Duodenal mucosa (tissue), 2 donors: ENCODE measurements around the gene TBKBP1.

Experiments
- H3K27ac ChIP-seq: one replicate; pipeline ENCODE4 v1.7.0; 2013; ENCODE audit warnings: low read depth, low read length
- H3K27me3 ChIP-seq, 2 donors: one replicate each; pipeline ENCODE4 v1.7.0; 2013; ENCODE audit warnings: low read length in 2 of 2, control low read depth in 1 of 2; ENCODE audit not compliant: insufficient read depth in 2 of 2, control insufficient read depth in 1 of 2
- H3K36me3 ChIP-seq, 2 donors: one replicate each; pipeline ENCODE4 v1.7.0; 2013; ENCODE audit warnings: low read length in 2 of 2, control low read depth in 1 of 2; ENCODE audit not compliant: insufficient read depth in 2 of 2, control insufficient read depth in 1 of 2
- H3K4me1 ChIP-seq, 2 donors: one replicate each; pipeline ENCODE4 v1.7.0; 2013; ENCODE audit warnings: low read length in 2 of 2, control low read depth in 1 of 2; ENCODE audit not compliant: insufficient read depth in 2 of 2, control insufficient read depth in 1 of 2
- H3K4me3 ChIP-seq, 2 donors: one replicate each; pipeline ENCODE4 v1.7.0; 2013; ENCODE audit warnings: low read length in 2 of 2, low read depth in 1 of 2
- H3K9ac ChIP-seq, 2 donors: one replicate each; pipeline ENCODE4 v1.7.0; 2013; ENCODE audit warnings: low read length in 2 of 2, low read depth in 1 of 2
- H3K9me3 ChIP-seq, 2 donors: one replicate each; pipeline ENCODE4 v1.7.0; 2013; ENCODE audit warnings: low read length in 2 of 2, control low read depth in 1 of 2; ENCODE audit not compliant: control insufficient read depth in 1 of 2

The TBKBP1 gene

GRCh38 chr17:47693731-47694580 is at the start of gene TBKBP1:
Gene TBKBP1 (plus strand): TSS chr17:47694161. CDS start chr17:47696113, 1,952 bp downstream.
- H3K4me3 ChIP-seq: peak within 1 kb of the TSS; percentile 62 to 74
- H3K27me3 ChIP-seq: no peaks in the 10 kb centered on the region
- no peaks in the 10 kb centered on the region for H3K36me3 ChIP-seq
- H3K9ac ChIP-seq: peak within 1 kb of the TSS; percentile 18 to 39
- H3K4me1 ChIP-seq: peaks cover 11 to 20% of the 10 kb centered on the region in 2 donors
- no peak within 1 kb of the TSS for H3K27ac ChIP-seq
- no peaks in the 10 kb centered on the region for H3K9me3 ChIP-seq

DNA sequence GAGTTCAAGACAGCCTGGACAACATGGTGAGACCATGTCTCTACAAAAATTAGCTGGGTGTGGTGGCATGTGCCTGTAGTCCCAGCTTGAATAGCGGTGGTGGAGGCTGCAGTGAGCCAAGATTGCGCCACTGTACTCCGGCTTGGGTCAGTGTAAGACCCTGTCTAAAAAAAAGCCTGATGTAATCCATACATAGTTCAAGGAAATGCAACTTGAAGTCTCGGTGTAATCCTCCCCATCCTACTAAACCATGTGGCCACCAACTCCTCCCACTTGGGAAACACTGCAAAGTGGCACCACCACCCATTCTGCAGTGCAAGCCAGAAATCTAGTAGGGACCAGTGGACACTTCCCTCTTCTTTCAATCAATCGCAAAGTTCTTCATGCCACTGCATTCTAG is 49.6 kb upstream of the TBKBP1 start:
- Histone ChIP-seq H3K27ac (no peak overlapping the region), H3K27me3 (no peaks in the 10 kb centered on the region), H3K4me3 (no peak overlapping the region), H3K4me1 (peaks cover 4 to 10% of the 10 kb centered on the region in 2 donors), H3K9ac (no peak overlapping the region), H3K36me3 (no peaks in the 10 kb centered on the region), H3K9me3 (no peaks in the 10 kb centered on the region)

DNA sequence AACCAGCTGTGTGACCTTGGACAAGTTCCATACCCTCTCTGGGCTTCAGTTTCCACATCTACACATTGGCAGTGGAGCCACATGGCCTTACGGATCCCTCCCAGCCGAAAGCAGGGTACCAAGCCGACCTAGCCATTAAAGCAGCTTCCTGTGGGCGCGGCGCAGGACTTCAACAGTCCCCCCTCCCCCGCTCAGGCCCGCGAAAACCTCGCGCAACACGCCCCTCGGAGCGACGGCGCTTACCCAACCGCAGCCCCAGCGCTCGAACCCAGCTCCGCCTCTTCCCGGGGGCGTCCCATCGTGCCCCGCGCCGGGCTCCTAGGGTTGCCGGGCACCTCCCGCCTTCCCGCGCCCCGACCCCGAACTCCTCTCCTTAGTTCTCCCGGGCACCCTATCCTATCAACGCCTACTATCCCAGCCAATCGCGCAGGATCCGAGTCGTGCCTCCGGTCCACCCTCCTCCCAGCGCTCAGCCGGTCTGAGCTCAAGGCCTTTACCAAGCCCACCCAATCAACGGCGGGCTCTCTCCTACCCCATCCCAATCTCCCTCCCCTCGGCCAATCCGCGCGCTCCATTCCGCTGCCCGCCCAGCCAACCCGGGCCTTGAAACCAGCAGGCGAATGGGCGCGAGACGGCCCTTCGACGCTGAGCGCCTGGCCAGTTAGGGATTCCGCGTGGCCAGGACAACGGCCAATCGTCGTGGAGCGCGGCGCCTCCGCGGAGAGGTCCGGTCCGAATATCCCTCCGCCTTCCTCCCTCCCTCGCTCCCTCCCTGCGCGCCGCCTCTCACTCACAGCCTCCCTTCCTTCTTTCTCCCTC is 44.6 kb upstream of the TBKBP1 start, which contains the start of gene KPNB1:
Gene KPNB1 (plus strand): TSS at position 767 of the 819 bp plus-strand sequence. CDS start 326 bp downstream, outside the sequence.
- H3K36me3 ChIP-seq: peaks cover 11 to 27% of the 10 kb centered on the region in 2 donors
- H3K4me1 ChIP-seq: peaks cover 15 to 27% of the 10 kb centered on the region in 2 donors
- no peaks in the 10 kb centered on the region for H3K27me3 ChIP-seq
- peak within 1 kb of the TSS; percentile 81 to 85 for H3K9ac ChIP-seq
- H3K27ac ChIP-seq: peak within 1 kb of the TSS; percentile 89
- H3K9me3 ChIP-seq: no peaks in the 10 kb centered on the region
- H3K4me3 ChIP-seq: peak within 1 kb of the TSS; percentile 71 to 93

- Histone ChIP-seq H3K4me3 (peak overlapping the region; percentile 71 to 83), H3K4me1 (peaks cover 21 to 27% of the 10 kb centered on the region in 2 donors), H3K27me3 (no peaks in the 10 kb centered on the region), H3K36me3 (peaks cover 17 to 34% of the 10 kb centered on the region in 2 donors), H3K9ac (no peak overlapping the region), H3K9me3 (no peaks in the 10 kb centered on the region), H3K27ac (peak overlapping the region; percentile 73)
Measured at GRCh38 chr17:47649972-47650524, 43.9 kb upstream of the TBKBP1 start.

DNA sequence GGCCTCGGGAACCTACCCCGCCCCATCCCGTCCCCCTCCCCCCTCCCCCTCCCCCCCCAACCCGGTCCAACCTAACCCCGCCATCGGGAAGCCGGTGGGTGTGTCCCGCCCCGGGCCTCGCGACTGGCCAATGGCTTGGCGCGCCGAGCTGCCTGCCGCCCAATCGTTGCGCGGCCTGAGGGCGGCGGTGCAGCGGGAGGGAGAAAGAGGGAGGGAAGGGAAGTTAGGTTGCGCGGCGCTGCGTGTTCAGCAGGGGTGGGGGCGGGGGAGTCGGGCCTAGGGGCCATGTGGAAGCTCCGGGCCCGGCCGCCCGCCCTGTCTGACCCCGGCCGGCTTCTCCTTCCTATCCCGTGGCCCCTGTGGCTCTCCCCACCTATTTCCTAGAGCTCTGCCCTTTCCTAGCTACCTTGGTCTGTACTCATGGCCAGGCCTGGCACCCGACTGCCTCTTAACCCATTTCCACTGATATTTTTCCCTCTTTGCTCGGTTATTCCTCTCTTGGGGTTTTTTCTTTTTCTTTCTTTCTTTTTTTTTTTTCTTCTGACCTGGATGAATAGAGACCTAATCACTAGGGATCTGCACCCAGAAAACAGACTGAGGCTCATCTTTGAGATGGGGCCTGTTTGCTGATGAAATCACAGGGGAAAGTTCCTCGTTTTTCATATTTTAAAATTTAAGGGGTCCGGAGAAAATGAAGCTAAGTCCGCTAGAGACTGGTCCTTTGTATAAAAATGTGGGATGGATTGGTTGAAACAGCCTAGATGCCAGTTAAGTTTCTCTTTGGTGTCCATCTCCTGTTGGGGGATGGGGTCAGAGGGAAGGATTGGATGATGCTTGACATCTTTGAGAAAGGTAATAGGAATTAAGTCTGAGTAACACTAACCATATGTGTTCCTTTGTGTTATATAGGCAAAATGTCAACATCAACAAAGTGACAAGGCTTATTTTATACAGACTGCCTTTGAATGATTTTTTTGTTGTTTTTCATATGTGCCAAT is 43.1 kb upstream of the TBKBP1 start:
- Histone ChIP-seq H3K27me3 (no peaks in the 10 kb centered on the region), H3K9ac (peak overlapping the region; percentile 45 to 61), H3K27ac (no peak overlapping the region), H3K9me3 (no peaks in the 10 kb centered on the region), H3K4me3 (peak overlapping the region; percentile 71 to 83), H3K36me3 (peaks cover 24 to 42% of the 10 kb centered on the region in 2 donors), H3K4me1 (peaks cover 27% of the 10 kb centered on the region in 2 donors)

DNA sequence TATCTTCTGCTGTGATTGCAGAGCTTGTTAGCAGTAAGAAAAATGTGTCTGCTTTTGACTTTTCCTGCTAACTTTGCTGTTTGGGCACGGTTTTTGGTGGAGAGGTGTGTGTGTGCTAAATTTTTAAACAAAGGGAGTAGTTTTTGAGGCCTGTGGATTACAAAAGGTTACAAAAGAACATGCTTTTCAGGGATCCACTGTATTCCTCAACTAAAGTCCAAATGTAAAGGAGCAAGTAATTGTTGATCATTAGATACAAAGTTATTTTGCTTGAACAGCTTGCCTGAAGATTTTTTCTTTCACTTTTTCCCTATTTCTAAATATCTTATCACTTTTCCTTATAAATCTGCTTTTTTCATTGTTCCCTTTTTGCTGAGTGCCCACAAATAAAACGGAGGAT is 42.3 kb upstream of the TBKBP1 start:
- peaks cover 27% of the 10 kb centered on the region in 2 donors for H3K4me1 ChIP-seq
- H3K36me3 ChIP-seq: peaks cover 30 to 50% of the 10 kb centered on the region in 2 donors
- no peak overlapping the region for H3K4me3 ChIP-seq
- H3K9me3 ChIP-seq: no peaks in the 10 kb centered on the region
- H3K27ac ChIP-seq: no peak overlapping the region
- no peaks in the 10 kb centered on the region for H3K27me3 ChIP-seq
- H3K9ac ChIP-seq: no peak overlapping the region

DNA sequence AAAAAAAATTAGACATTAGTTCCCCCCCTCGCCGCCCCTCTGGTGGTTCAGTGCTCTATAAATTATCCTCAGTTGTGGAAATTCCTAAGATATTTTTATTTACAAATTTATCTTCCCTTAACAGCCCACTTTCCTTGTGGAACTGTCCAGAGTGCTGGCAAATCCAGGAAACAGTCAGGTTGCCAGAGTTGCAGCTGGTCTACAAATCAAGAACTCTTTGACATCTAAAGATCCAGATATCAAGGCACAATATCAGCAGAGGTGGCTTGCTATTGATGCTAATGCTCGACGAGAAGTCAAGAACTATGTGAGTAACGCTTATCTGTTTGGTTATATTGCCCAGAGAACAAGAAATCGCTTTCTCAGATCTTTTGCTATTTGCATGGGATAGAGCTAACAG is 41.4 kb upstream of the TBKBP1 start:
- Histone ChIP-seq H3K4me3 (no peak overlapping the region), H3K4me1 (peaks cover 27% of the 10 kb centered on the region in 2 donors)

DNA sequence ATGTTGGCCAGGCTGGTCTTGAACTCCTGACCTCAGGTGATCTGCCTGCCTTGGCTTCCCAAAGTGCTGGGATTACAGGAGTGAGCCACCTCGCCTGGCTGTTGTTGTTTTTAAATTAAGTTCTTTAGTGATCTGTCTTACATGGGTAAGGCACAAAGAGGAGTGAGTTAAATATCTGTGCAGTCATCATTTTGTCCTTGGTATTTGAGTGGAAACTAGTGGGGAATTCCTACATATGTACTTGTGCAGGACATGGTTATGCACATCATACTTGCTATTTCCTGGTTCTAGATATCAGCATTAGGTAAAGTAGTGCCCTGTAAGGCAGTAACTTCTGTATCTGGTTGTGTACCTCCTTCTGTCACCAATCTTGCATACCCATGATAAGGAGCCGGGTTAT is 40.5 kb upstream of the TBKBP1 start:
- Histone ChIP-seq H3K27me3 (no peaks in the 10 kb centered on the region), H3K9me3 (no peaks in the 10 kb centered on the region), H3K36me3 (peaks cover 46 to 67% of the 10 kb centered on the region in 2 donors), H3K4me1 (peaks cover 24 to 27% of the 10 kb centered on the region in 2 donors), H3K4me3 (no peak overlapping the region), H3K9ac (no peak overlapping the region), H3K27ac (no peak overlapping the region)

More for the DNA sequence above, 41.4 kb upstream of the TBKBP1 start:
- Histone ChIP-seq H3K36me3 (peaks cover 39 to 59% of the 10 kb centered on the region in 2 donors), H3K27me3 (no peaks in the 10 kb centered on the region), H3K9me3 (no peaks in the 10 kb centered on the region), H3K9ac (no peak overlapping the region), H3K27ac (no peak overlapping the region)

- H3K27ac ChIP-seq: no peak overlapping the region
- H3K4me1 ChIP-seq: peaks cover 18 to 23% of the 10 kb centered on the region in 2 donors
- H3K9ac ChIP-seq: no peak overlapping the region
- H3K36me3 ChIP-seq: peaks cover 49 to 73% of the 10 kb centered on the region in 2 donors
- H3K27me3 ChIP-seq: no peaks in the 10 kb centered on the region
- no peaks in the 10 kb centered on the region for H3K9me3 ChIP-seq
- no peak overlapping the region for H3K4me3 ChIP-seq
Measured at GRCh38 chr17:47654991-47655390, 39.0 kb upstream of the TBKBP1 start.
